Breast epithelium (tissue), 3 donors: Measurements from ENCODE around the gene WDR70.

ENCODE experiments used
- POLR2AphosphoS5 ChIP-seq, 3 donors: sonication (generic); formaldehyde crosslinking; IDR thresholded peaks; one replicate each; pipeline ENCODE4 v1.6.1; 2017; ENCODE audit warnings: antibody characterized with exemption in 3 of 3
- TF ChIP-seq, protein P1 (sequence below), 3 donors: fragments of 450-650 bp; IDR thresholded peaks; one replicate each; pipeline ENCODE4 v1.5.1; 2016 to 2017; ENCODE audit warnings: antibody characterized with exemption in 3 of 3, mild to moderate bottlenecking in 3 of 3, moderate library complexity in 3 of 3

DNA sequence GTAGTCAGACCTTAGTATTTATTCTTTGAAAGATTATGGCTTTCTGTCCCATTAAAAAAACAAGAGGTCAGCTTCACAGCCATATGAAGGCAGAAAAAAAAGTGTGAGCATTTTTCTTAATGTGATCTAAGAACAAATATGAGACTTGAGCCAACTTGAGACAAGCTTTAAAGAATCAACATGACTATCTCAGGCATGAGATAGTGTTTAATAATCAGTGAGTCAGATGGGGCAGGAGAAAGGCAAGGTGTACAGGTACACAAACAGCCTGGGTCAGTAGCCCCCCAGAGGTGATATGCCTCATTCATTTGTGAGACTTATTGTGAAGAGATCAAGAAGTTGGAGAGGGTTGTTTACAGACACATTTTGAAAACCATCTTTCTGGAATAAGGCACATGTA lies 377.1 kb downstream of the WDR70 start:
- TF ChIP-seq, protein P1, sequence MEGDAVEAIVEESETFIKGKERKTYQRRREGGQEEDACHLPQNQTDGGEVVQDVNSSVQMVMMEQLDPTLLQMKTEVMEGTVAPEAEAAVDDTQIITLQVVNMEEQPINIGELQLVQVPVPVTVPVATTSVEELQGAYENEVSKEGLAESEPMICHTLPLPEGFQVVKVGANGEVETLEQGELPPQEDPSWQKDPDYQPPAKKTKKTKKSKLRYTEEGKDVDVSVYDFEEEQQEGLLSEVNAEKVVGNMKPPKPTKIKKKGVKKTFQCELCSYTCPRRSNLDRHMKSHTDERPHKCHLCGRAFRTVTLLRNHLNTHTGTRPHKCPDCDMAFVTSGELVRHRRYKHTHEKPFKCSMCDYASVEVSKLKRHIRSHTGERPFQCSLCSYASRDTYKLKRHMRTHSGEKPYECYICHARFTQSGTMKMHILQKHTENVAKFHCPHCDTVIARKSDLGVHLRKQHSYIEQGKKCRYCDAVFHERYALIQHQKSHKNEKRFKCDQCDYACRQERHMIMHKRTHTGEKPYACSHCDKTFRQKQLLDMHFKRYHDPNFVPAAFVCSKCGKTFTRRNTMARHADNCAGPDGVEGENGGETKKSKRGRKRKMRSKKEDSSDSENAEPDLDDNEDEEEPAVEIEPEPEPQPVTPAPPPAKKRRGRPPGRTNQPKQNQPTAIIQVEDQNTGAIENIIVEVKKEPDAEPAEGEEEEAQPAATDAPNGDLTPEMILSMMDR (IDR thresholded peaks at IDR 0.05) = no peak
- TF ChIP-seq POLR2AphosphoS5 (IDR thresholded peaks at IDR 0.05) = no peak
